IMR-90 (cell line): Measurements from ENCODE around the gene TBC1D22A. TPM values are rescaled to one million over a fixed set of nuclear protein-coding genes. Genes with fewer than 3 reads are reported as not detected.

ENCODE experiments used
- ATAC-seq: fragments of 200-7000 bp; cut with Tn5 transposase; 2 replicates; pipeline ENCODE4 v1.9.1; 2020; ENCODE audit warnings: low read depth, mild to moderate bottlenecking, moderate library complexity
- BruUV-seq: library from RNA; stranded (reverse); fragments of 400-500 nt; replicated peaks from 2 replicates; lab custom pipeline; 2021; lab: Mats Ljungman, UMichigan
- CTCF ChIA-PET: fragments of 300-600 bp; formaldehyde crosslinking; extraction: SDS; loops from one replicate; lab custom pipeline; 2021; ENCODE audit warnings: antibody characterized with exemption; lab: Yijun Ruan, JAX
- POLR2A ChIA-PET: fragments of 300-600 bp; sonication (Branson Sonifier 250); formaldehyde crosslinking; loops from one replicate; lab custom pipeline; 2022; ENCODE audit warnings: antibody characterized with exemption; ENCODE audit not compliant: unreplicated experiment; lab: Charles Lee
- DNase-seq: peaks from one replicate; pipeline ENCODE4 v3.0.0; 2013
- H2AFZ ChIP-seq: replicated peaks from 2 replicates; pipeline ENCODE3; 2013; ENCODE audit warnings: low read length, mild to moderate bottlenecking; ENCODE audit not compliant: poor library complexity
- H2AK5ac ChIP-seq: 2 replicates; pipeline ENCODE4 v1.6.1; 2013; ENCODE audit warnings: low read depth, low read length, inconsistent platforms
- H2AK9ac ChIP-seq: replicated peaks from 2 replicates; pipeline ENCODE3; 2013; ENCODE audit warnings: mild to moderate bottlenecking, low read depth, low read length, moderate library complexity; ENCODE audit not compliant: poor library complexity
- H2BK120ac ChIP-seq: 2 replicates; pipeline ENCODE4 v1.6.1; 2013; ENCODE audit warnings: low read depth, low read length, inconsistent platforms
- H2BK15ac ChIP-seq: 3 replicates; pipeline ENCODE4 v1.6.1; 2013; ENCODE audit warnings: low read depth, low read length, inconsistent platforms
- H2BK20ac ChIP-seq: 2 replicates; pipeline ENCODE4 v1.6.1; 2013; ENCODE audit warnings: low read depth, mild to moderate bottlenecking, inconsistent platforms, low read length, moderate library complexity
- H2BK5ac ChIP-seq: 2 replicates; pipeline ENCODE4 v1.6.1; 2013; ENCODE audit warnings: mild to moderate bottlenecking, low read depth, low read length, inconsistent platforms; ENCODE audit not compliant: poor library complexity, severe bottlenecking
- H3K14ac ChIP-seq: replicated peaks from 2 replicates; pipeline ENCODE4 v1.6.1; 2013; ENCODE audit warnings: low read depth, low read length, inconsistent platforms
- H3K18ac ChIP-seq: 2 replicates; pipeline ENCODE4 v1.6.1; 2013; ENCODE audit warnings: low read depth, low read length, control low read depth
- H3K23ac ChIP-seq: 2 replicates; pipeline ENCODE4 v1.6.1; 2013; ENCODE audit warnings: low read depth, low read length, inconsistent platforms
- H3K27ac ChIP-seq: 2 replicates; pipeline ENCODE4 v1.5.1; 2013; ENCODE audit warnings: mild to moderate bottlenecking, control low read depth, low read length; ENCODE audit not compliant: insufficient read depth
- H3K27me3 ChIP-seq: 2 replicates; pipeline ENCODE4 v1.6.1; 2013; ENCODE audit warnings: low read length; ENCODE audit not compliant: control insufficient read depth, insufficient read depth
- H3K36me3 ChIP-seq: 2 replicates; pipeline ENCODE4 v1.6.1; 2013; ENCODE audit warnings: low read length, mixed read lengths; ENCODE audit not compliant: control insufficient read depth, insufficient read depth
- H3K4ac ChIP-seq: 2 replicates; pipeline ENCODE4 v1.6.1; 2013; ENCODE audit warnings: low read depth, low read length, inconsistent platforms
- H3K4me1 ChIP-seq: 2 replicates; pipeline ENCODE4 v1.6.1; 2013; ENCODE audit warnings: low read length, mixed read lengths; ENCODE audit not compliant: control insufficient read depth, insufficient read depth
- H3K4me2 ChIP-seq: 2 replicates; pipeline ENCODE4 v1.6.1; 2013; ENCODE audit warnings: low read depth, mild to moderate bottlenecking, control low read depth, low read length, moderate library complexity
- H3K4me3 ChIP-seq: 2 replicates; pipeline ENCODE4 v1.5.1; 2013; ENCODE audit warnings: low read depth, mild to moderate bottlenecking, control low read depth, low read length, moderate library complexity; ENCODE audit not compliant: insufficient read depth
- H3K56ac ChIP-seq: 2 replicates; pipeline ENCODE4 v1.6.1; 2013; ENCODE audit warnings: low read length, inconsistent platforms; ENCODE audit not compliant: insufficient read depth; ENCODE audit errors: extremely low read depth
- H3K79me1 ChIP-seq, 2 experiments: 2 replicates each; pipeline ENCODE4 v1.6.1; 2013; ENCODE audit warnings: low read length in 2 of 2, inconsistent platforms in 1 of 2, low read depth in 1 of 2
- H3K9ac ChIP-seq: 2 replicates; pipeline ENCODE4 v1.6.1; 2013; ENCODE audit warnings: low read depth, low read length, control low read depth
- H3K9me1 ChIP-seq: 2 replicates; pipeline ENCODE4 v1.6.1; 2013; ENCODE audit warnings: low read length, inconsistent platforms; ENCODE audit not compliant: insufficient read depth
- H3K9me3 ChIP-seq: 2 replicates; pipeline ENCODE4 v1.6.1; 2013; ENCODE audit warnings: low read length; ENCODE audit not compliant: control insufficient read depth, insufficient read depth
- H4K20me1 ChIP-seq: 2 replicates; pipeline ENCODE4 v1.6.1; 2013; ENCODE audit warnings: low read length, inconsistent platforms; ENCODE audit not compliant: insufficient read depth
- H4K5ac ChIP-seq: 2 replicates; pipeline ENCODE4 v1.6.1; 2013; ENCODE audit warnings: mild to moderate bottlenecking, low read depth, low read length, control low read depth
- H4K8ac ChIP-seq, 2 experiments: 2 replicates each; pipeline ENCODE4 v1.6.1; 2013; ENCODE audit warnings: low read depth in 2 of 2, low read length in 2 of 2, control low read depth in 1 of 2, inconsistent platforms in 1 of 2
- H4K91ac ChIP-seq: 2 replicates; pipeline ENCODE4 v1.6.1; 2013; ENCODE audit warnings: low read depth, low read length, inconsistent platforms; ENCODE audit not compliant: insufficient read depth
- CHD1 ChIP-seq: IDR thresholded peaks from 2 replicates; pipeline ENCODE4 v1.6.1; 2012; ENCODE audit warnings: low read depth, low read length, improper control_type of control experiment
- FOS ChIP-seq: fragments of 150-350 bp; IDR thresholded peaks from 2 replicates; pipeline ENCODE4 v1.6.1; 2016; ENCODE audit warnings: low read depth, low read length
- MAZ ChIP-seq: IDR thresholded peaks from 2 replicates; pipeline ENCODE4 v1.6.1; 2012; ENCODE audit warnings: low read depth, mild to moderate bottlenecking, low read length, improper control_type of control experiment, moderate library complexity, borderline replicate concordance
- NFE2L2 ChIP-seq: fragments of 150-350 bp; IDR thresholded peaks from 2 replicates; pipeline ENCODE4 v1.6.1; 2016; ENCODE audit warnings: low read depth, mild to moderate bottlenecking, low read length
- POLR2A ChIP-seq: IDR thresholded peaks from 2 replicates; pipeline ENCODE4 v1.6.1; 2012; ENCODE audit warnings: mild to moderate bottlenecking, low read depth, low read length
- RFX5 ChIP-seq: IDR thresholded peaks from 2 replicates; pipeline ENCODE4 v1.8.0; 2012; ENCODE audit warnings: low read depth, mild to moderate bottlenecking, low read length, moderate library complexity
- WGBS, 2 experiments: methylation state at CpG; one replicate each; pipeline versions ENCODE4 v1.1.5 to v1.1.7; 2013; ENCODE audit warnings: missing lambda C conversion rate in 2 of 2; ENCODE audit not compliant: insufficient read length in 1 of 2; ENCODE audit errors: extremely low coverage in 2 of 2; 5-methylcytosine and 5-hydroxymethylcytosine counted together
- dilution Hi-C: fragments of 300-500 bp; cut with HindIII; formaldehyde crosslinking; loops from one replicate; pipeline ENCODE4 v1.14.3; 2018; ENCODE audit warnings: low sequenced_read_pairs; ENCODE audit not compliant: unreplicated experiment
- in situ Hi-C: fragments of 300-500 bp; cut with MboI; formaldehyde crosslinking; loops from 3 replicates; pipeline ENCODE4 v1.14.3; 2019; ENCODE audit warnings: low sequenced_read_pairs, inconsistent platforms, mixed read lengths
- intact Hi-C: fragments of 100-400 bp; cut with micrococcal nuclease; formaldehyde crosslinking; loops from 2 replicates; pipeline ENCODE4 v1.10.0; 2022
- polyA plus RNA-seq, 3 experiments: library from polyadenylated mRNA; depleted of rRNA; stranded (reverse); fragments of >200 nt; gene quantifications; 2 replicates each; pipeline ENCODE4 v1.2.3, GENCODE V29; 2012; ENCODE audit warnings: low replicate concordance in 1 of 3
- total RNA-seq: library from RNA; depleted of rRNA; stranded (reverse); fragments of >200 nt; gene quantifications from 2 replicates; pipeline ENCODE4 v1.2.3, GENCODE V29; 2012

TBC1D22A gene
- total and polyA plus RNA-seq, 2 of the 4 experiments (the other 2 are of a cell fraction): 9.0 to 16.7 TPM

DNA sequence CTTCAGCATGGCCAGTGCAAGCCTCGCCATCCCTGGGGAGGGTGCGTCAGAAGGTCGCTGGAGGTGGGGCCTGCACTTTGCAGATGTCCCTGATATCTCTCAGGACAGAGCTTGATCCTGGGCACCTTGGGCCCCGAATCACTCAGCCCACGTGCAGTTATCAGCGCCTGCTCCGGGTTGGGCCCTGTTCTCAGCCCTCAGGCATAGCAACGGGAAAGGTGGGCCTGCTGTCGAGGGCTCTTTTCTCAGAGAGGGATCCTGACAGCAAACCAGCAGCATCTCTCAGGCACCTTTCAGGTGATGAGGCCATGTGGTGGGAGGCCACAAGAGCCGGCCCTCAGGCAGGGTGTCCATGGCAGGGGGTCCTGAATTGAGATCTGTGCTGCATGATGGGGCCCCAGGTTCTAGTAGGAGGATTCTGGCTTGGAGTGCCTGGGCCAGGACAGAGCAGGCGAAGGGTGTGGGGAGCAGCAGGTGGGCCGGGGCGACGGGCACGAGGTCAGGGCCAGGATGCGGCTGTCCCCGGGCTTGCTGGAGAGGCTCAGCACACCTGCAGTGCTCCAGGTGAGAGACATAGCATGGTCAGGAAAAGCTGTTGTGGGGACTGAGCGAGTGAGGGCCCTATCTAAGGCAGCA lies 280.5 kb downstream of the TBC1D22A start:
- Histone ChIP-seq H4K8ac (no peak overlapping the region), H4K91ac (no peak overlapping the region), H3K79me1 (no peaks in the 10 kb centered on the region; a peak in 1 of 4 replicates), H3K9me1 (0 out of 2 replicates have a peak, but pooled peaks cover 5% of the 10 kb centered on the region), H3K4me2 (no peak overlapping the region), H2BK15ac (no peak overlapping the region), H2BK20ac (no peak overlapping the region), H2AK9ac (no peak overlapping the region), H3K4me3 (no peak overlapping the region), H3K9ac (no peak overlapping the region), H2AK5ac (no peak overlapping the region), H3K23ac (no peak overlapping the region), H3K27me3 (no peaks in the 10 kb centered on the region), H2AFZ (no peak overlapping the region), H3K27ac (no peak overlapping the region), H3K56ac (no peak overlapping the region), H2BK120ac (no peak overlapping the region), H3K14ac (no peak overlapping the region), H3K18ac (no peak overlapping the region), H2BK5ac (no peak overlapping the region), H4K5ac (no peak overlapping the region), H4K20me1 (peaks cover 6% of the 10 kb centered on the region; the same call in 1 of the 2 replicates), H3K4ac (no peak overlapping the region), H3K9me3 (no peaks in the 10 kb centered on the region), H3K36me3 (peaks cover 3% of the 10 kb centered on the region; the same call in 1 of the 2 replicates), H3K4me1 (peaks cover 7% of the 10 kb centered on the region)
- CTCF ChIA-PET: no interaction called here
- in situ Hi-C loops: no loop called here
- DNase-seq (no peak), ATAC-seq (no peak)
- intact Hi-C loops: no loop called here
- 94% methylated on average over 11 of the region's 18 CpGs; no CpG with 5 or more reads in 1 of the 2 experiments for WGBS, 2 experiments
- dilution Hi-C loops: no loop called here
- BruUV-seq: no TSS peak
- TF ChIP-seq CHD1 (no peak), POLR2A (no peak), MAZ (no peak), RFX5 (no peak), NFE2L2 (no peak), FOS (no peak)
- POLR2A ChIA-PET: no interaction called here
